ENCODE results near the gene ZNF705A.
"Not testable (repeated sequence)": the region's sequence is repeated elsewhere in the genome, so short reads cannot be mapped to it uniquely, and the experiment has no call there.

Gene ZNF705A

GRCh38 chr12:8184206-8184605, 27.4 kb downstream of the ZNF705A start:
- DNase-seq (ENCODE audit: low spot score) = not testable (repeated sequence)

- not testable (repeated sequence) for DNase-seq (ENCODE audit: low spot score)
Measured at GRCh38 chr12:8188088-8188487, 31.3 kb downstream of the ZNF705A start.

- DNase-seq (ENCODE audit: low spot score) = not testable (repeated sequence)
Measured at GRCh38 chr12:8197685-8198308, 41.0 kb downstream of the ZNF705A start.

GRCh38 chr12:8218711-8219382, 62.0 kb downstream of the ZNF705A start:
- not testable (repeated sequence) for DNase-seq (ENCODE audit: low spot score)

GRCh38 chr12:8221375-8221774, 64.6 kb downstream of the ZNF705A start:
- not testable (repeated sequence) for DNase-seq (ENCODE audit: low spot score)

GRCh38 chr12:8221844-8222243, 65.0 kb downstream of the ZNF705A start:
- not testable (repeated sequence) for DNase-seq (ENCODE audit: low spot score)

- not testable (repeated sequence) for DNase-seq (ENCODE audit: low spot score)
Measured at GRCh38 chr12:8222303-8222702, 65.5 kb downstream of the ZNF705A start.

GRCh38 chr12:8223646-8224045, 66.8 kb downstream of the ZNF705A start:
- not testable (repeated sequence) for DNase-seq (ENCODE audit: low spot score)

- DNase-seq (ENCODE audit: low spot score) = not testable (repeated sequence)
Measured at GRCh38 chr12:8224782-8225181, 68.0 kb downstream of the ZNF705A start.

GRCh38 chr12:8226355-8226754, 69.5 kb downstream of the ZNF705A start:
- no peak for DNase-seq (ENCODE audit: low spot score)

- DNase-seq (ENCODE audit: low spot score) = not testable (repeated sequence)
Measured at GRCh38 chr12:8226992-8227731, 70.3 kb downstream of the ZNF705A start, which contains the start of gene FAM90A1. Gene FAM90A1, minus strand, starts transcription at chr12:8227618. Its CDS starts 2,786 bp downstream, at chr12:8224832.

GRCh38 chr12:8227732-8228077, 70.9 kb downstream of the ZNF705A start:
- DNase-seq (ENCODE audit: low spot score) = not testable (repeated sequence)

GRCh38 chr12:8228607-8229006, 71.8 kb downstream of the ZNF705A start:
- DNase-seq (ENCODE audit: low spot score) = not testable (repeated sequence)

GRCh38 chr12:8229486-8229885, 72.7 kb downstream of the ZNF705A start:
- DNase-seq (ENCODE audit: low spot score) = not testable (repeated sequence)

Data from hematopoietic multipotent progenitor cell treated with erythropoietin and hydrocortisone succinate and interleukin-3 and kit ligand, for 15 days (in vitro differentiated cells).